GM19467 (cell line): ENCODE measurements around the gene GOLGA6L26.
"Not testable (repeated sequence)": the region's sequence is repeated elsewhere in the genome, so short reads cannot be mapped to it uniquely, and the experiment has no call there.

Experiments
- ATAC-seq: cut with Tn5 transposase; IDR thresholded peaks from one replicate; pipeline ENCODE4 v1.9.1; 2021; ENCODE audit warnings: mild to moderate bottlenecking, moderate library complexity; ENCODE audit not compliant: unreplicated experiment

The GOLGA6L26 gene, protein sequence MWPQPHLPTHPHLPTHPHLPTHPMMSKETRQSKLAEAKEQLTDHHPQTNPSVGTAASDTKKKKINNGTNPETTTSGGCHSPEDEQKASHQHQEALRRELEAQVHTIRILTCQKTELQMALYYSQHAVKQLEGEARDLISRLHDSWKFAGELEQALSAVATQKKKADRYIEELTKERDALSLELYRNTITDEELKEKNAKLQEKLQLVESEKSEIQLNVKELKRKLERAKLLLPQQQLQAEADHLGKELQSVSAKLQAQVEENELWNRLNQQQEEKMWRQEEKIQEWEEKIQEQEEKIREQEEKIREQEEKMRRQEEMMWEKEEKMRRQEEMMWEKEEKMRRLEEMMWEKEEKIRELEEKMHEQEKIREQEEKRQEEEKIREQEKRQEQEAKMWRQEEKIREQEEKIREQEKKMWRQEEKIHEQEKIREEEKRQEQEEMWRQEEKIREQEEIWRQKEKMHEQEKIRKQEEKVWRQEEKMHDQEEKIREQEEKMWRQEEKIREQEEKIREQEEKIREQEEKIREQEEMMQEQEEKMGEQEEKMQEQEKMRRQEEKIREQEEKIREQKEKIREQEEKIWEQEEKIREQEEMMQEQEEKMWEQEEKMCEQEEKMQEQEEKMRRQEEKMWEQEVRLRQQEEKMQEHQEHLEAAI

DNA sequence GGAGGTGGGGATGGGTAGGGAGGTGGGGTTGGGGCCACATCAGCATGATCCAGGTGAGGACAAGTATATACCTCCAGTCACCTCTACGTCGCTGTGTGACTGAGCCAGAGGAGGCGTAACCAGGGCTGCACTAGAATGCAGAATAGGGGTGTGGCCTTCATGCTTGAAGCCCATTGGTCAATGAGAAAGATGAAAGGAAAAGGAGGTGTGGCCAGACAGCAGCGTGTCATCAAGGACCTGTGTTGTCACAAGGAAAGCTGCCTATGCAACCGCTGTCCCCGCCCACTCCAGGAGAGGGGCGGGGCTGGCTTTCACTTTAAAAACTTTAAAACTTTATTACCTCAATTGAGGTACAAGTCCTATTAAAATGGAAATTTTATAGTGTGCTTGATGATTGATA lies at the start of gene GOLGA6L26:
Gene GOLGA6L26 (minus strand): TSS at position 101 of the 400 bp plus-strand sequence. CDS start 61 bp downstream, at position 40.
- not testable (repeated sequence) for ATAC-seq

DNA sequence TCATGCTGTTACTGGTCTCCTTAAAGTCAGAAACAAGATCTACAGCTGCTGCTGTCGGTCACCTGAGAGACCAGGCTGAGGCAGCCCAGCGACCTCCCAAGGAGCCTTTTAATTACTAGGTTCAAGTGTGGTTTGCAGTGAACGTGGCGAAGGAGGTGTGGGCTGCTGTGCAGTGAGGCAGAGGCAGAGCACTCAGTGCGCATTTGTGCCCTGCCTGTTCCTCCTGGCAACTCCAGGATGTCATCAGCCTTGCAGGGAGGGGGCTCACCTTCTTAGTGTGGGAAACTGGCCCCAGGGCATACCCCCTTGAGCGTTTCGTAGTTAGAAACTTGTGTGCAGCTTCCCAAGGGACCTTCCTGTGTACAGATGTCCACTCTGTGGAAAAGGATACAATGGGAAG lies 47.2 kb upstream of the GOLGA6L26 start:
- ATAC-seq: not testable (repeated sequence)

DNA sequence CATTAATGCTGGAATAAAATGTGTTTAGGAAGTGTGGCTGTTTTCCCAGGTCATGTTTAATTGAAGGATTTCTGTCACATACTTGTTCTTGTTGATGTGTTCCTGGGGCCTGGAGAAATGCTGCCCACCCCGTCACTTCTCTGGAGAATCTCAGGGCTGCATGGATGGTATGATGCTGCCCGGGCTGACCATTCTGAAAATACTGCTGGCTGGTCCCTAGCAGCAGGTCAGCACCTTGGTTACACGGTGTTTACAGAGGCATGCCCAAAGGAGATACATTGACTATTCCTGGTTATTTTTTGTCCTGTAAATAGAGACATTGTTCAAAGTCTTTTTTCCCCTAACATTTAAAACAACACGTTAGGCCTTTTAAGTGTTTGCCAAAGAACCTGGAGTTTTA lies 46.7 kb upstream of the GOLGA6L26 start:
- not testable (repeated sequence) for ATAC-seq

DNA sequence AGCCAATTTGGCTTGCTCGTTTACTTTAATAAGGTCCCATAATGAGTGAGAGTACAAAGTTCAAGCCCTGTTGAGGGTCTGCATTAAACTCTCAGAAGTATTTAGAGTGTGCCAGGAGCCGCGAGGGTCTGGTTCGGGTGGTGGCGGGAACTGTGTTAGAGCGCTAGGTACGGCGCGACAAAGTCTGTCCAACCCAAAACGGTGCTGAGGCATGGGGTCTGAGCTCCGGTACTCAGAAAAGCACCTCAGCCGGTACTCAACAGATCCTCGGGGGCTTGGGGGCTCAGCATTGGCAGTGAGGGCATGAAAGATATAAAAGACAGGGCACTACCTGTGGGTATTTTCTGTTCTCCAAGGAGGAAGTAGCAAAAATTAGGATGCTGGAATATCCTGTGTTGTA lies 45.0 kb upstream of the GOLGA6L26 start:
- ATAC-seq: not testable (repeated sequence)

DNA sequence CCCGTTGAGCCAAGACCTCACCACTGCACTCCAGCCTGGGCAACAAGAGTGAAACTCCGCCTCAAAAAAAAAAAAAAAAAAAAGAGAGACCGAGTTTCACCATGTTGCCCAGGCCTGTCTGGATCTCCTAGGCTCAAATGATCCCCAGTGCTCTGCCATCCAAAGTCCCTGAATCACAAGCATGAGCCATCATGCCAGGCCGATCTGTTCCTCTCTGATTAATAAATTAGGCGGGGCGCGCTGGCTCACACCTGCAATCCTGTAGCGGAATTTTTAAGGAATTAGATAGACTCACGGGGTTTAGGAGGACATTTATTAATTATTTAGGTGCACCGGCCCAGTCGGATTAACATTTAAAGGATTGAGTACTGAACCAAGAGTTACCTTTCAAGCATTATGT lies 40.2 kb upstream of the GOLGA6L26 start:
- not testable (repeated sequence) for ATAC-seq

DNA sequence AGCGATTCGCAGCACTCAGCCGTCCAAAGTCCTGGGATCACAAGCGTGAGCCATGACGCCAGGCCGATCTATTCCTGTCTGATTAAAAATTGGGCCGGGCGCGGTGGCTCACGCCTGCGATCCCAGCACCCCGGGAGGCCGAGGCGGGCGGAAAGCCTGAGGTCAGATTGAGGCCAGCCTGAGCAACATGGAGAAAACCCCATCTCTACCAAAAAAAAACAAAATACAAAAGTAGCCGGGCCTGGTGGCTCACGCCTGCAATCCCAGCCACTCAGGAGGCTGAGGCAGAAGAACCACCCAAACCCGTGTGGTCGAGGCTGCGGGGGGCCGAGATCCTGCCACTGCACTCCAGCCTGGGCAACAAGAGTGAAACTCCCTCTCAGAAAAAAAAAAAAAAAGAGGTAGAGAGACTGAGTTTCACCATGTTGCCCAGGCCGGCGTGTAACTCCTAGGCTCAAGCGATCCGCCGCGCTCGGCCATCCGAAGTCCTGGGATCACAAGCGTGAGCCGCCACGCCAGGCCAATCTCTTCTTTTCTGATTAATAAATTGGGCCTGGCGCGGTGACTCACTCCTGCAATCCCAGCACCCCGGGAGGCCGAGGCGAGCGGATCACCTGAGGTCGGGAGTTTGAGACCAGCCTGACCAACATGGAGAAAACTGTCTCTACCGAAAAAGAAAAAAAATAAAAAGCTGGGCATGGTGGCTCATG lies 39.0 kb upstream of the GOLGA6L26 start:
- ATAC-seq: not testable (repeated sequence)

DNA sequence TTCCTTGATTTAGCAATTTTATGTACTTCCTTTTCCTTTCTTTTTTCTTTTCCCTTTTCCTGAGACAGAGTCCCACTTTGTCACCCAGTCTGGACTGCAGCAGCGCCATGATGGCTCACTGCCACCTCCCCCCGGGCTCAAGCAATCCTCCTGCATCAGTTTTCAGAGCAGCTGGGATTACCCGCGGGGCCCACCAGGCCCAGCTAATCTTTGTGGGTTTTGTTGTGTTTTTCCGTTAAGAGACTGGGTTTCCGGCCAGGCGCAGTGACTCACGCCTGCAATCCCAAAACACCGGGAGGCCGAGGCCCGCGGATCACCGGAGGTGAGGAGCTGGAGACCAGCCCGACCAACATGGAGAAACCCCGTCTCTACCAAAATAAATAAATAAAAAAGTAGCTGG lies 38.3 kb upstream of the GOLGA6L26 start:
- no peak for ATAC-seq

DNA sequence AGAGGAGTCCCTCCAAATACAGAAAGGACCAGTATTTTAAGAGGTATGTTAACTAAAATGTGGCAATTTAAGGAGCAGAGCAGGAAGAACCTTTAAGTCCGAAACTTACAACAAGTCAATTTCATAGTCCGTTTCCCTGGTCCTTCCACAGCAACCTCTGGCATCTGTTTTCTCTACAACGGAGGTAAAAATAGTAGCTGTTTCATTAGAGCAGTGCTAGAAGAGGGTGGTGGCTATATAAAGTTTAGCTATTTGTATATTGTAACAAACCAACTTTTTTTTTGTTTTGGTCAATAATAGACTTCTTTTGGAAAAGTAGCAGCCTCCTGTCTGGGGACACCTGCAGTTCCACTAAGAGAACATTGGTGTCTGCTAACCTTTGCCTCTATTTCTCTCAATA lies 37.9 kb upstream of the GOLGA6L26 start:
- not testable (repeated sequence) for ATAC-seq

DNA sequence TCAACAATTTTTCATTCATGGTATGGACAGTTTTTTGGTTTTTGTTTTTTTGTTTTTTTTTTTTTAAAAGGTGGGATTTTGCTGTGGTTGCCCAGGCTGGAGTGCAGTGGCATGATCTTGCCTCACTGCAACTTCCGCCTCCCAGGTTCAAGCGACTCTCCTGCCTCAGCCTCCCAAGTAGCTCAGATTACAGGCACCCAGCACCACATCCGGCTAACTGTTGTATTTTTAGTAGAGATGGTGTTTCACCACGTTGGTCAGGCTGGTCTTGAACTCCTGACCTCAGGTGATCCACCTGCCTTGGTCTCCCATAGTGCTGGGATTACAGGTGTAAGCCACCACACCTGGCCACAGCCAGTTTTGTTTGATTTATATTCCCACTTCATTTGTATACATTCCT lies 37.1 kb upstream of the GOLGA6L26 start:
- ATAC-seq: not testable (repeated sequence)

DNA sequence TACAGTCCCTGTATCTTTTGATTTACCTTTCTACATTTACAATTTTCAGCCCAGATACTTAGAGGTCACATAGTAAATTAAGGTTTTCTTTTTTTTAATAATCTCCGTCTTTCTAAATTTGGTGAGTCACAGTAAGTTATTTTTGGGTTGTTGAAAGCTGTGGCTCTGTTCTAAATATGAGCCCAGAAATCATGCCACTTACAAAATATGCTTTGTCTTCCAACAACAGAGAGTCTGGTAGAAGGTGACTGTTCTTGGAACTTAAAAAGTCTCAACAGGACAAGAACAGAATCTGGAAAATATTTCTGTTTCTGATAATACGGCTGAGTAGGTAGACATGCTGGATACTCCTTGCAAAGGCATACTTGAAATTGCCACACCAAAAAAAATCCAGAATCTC lies 36.6 kb upstream of the GOLGA6L26 start:
- ATAC-seq: no peak

DNA sequence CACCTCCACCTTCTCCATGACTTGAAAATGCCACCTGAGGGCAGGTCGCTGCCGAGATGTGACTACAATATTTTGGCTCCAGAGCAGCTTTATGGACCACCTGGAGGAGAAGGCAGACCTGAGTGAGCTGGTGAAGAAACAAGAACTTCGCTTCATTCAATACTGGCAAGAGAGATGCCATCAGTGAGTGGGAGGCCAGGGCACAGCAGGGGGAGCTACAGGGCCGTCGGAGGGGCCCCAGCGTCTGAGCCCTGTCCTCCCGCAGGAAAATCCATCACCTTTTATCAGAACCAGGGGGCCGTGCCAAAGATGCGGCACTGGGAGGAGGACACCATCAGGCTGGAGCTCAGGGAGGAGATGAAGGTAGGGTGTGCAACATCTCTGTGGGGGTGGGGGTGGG lies 30.3 kb upstream of the GOLGA6L26 start:
- not testable (repeated sequence) for ATAC-seq

DNA sequence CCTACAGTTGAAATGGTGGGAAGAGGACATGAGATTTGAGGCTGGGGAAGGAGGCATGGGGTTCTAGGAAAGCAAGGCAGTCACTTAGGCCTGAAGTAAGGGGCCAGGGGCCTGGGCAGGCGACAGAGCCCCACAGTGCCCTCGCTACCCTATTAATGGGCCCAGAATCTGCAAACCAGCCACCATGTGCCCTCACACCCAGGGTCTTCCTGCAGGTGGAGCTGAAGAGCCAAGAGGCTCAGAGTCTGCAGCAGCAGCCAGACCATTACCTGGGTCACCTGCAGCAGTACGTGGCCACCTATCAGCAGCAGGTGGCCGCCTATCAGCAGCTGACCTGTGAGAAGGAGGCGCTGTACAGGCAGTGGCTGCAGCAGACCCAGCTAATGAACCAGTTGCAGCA lies 28.6 kb upstream of the GOLGA6L26 start:
- ATAC-seq: not testable (repeated sequence)

DNA sequence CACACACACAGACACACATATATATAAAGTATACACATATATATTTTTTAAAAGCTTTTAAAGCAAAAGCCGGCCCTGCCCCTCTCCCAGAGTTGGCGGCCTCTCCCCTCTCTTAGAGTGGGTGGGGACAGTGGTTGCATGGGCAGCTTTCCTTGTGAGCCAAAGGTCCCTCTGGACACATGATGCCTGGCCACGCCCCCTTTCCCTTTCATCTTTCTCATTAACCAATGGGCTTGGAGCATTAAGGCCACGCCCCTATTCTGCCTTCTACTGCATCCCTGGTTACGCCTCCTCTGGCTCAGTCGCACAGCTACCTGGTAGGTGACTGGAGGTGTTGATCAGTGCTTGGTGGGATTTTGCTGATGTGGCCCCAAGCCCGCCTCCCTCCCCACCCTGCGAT lies 20.5 kb upstream of the GOLGA6L26 start, which contains the start of gene GOLGA8S:
Gene GOLGA8S (plus strand): TSS at position 301 of the 400 bp plus-strand sequence. CDS start 62 bp downstream, at position 363.
- not testable (repeated sequence) for ATAC-seq

DNA sequence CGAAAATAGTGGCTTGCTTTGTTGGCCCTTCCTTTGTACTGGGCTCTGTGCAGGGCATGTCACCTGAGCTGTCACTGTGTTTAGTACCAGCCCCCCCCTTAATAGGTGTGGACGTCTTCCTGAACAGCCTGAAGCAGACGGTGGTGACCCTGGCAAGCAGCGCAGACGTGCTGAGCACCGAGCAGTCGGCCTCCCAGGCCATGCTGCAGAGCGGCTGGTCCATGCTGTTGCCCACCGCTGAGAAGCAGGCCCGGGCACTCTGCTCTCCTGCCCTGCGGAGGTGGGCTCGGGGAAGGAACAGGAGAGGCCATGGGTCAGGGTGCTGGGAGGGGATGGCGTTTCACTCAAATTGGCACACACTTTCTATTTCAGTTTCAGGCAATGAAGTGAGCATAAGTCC lies 22.8 kb downstream of the GOLGA6L26 start:
- ATAC-seq: not testable (repeated sequence)

DNA sequence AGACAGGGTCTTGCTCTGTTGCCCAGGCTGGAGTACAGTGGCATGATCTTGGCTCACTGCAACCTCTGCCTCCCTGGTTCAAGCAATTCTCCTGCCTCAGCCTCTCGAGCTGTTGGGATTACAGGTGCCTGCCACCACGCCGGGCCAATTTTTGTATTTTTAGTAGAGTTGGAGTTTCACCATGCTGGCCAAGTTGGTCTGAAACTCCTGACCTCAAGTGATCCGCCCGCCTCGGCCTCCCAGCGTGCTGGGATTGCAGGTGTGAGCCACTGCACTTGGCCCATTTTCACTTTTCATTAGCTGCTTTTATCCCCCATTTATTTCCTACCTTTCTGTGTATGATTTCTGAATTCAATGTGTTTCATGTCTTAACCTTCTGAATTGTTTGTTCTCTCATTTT lies 28.1 kb downstream of the GOLGA6L26 start:
- not testable (repeated sequence) for ATAC-seq

DNA sequence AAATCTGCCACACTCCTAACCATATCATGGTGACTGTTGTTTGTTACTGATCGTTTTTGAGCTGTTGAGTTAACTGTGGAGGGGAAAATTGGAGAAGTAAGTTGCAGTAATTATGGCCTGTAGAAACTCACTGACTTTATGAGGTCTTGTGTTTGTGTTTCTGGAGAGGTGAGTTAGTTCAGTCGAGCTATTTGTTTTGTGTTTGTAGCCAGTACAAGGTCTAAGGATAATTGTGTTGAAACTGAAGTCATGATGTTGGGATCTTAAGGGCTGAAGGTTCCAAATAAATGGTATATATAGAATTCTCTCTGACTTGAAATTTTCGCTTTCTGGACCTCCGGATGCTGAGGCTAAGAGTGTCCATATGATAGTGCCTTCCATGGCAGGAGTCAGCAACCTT lies 29.2 kb downstream of the GOLGA6L26 start:
- not testable (repeated sequence) for ATAC-seq

DNA sequence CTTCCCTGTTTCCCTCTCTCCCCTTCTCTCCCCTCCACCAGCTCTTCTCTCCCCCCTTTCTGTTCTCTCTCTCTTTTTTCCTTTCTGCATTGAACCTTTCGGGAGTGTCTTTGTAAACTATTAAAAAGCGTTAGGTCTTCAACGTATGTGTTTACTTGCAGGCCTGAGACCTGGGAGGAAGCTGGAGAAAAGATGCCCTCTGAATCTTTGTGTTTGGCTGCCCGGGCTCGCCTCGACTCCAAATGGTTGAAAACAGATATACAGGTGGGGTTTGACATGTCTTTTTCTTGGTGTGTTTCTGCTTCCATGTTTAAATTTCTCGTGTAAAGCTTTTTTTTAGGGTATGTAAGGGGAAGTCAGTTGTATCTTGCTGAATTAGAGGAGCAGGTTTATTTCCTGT lies 29.7 kb downstream of the GOLGA6L26 start:
- ATAC-seq: not testable (repeated sequence)

DNA sequence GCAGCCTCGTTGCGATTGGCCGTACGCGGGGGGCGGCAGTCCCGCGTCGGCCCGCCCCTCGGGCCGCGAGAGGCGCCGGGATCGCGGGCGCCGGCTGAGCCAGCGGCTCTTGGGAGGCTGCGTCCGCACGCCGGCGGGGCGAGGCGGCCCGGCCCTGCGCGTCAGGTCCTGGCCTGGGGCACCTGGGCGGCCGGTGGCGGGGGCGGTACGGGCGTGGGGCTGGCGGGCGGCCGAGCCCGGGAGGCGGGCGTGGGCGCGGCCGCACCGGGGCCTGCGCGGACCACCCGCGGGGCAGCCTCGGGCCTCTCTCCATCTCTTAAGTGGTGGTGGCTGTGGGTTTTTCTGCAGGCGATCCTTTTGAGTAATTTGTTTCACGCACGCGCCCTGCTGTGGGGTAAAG lies 30.3 kb downstream of the GOLGA6L26 start:
- peak; percentile 9 for ATAC-seq

DNA sequence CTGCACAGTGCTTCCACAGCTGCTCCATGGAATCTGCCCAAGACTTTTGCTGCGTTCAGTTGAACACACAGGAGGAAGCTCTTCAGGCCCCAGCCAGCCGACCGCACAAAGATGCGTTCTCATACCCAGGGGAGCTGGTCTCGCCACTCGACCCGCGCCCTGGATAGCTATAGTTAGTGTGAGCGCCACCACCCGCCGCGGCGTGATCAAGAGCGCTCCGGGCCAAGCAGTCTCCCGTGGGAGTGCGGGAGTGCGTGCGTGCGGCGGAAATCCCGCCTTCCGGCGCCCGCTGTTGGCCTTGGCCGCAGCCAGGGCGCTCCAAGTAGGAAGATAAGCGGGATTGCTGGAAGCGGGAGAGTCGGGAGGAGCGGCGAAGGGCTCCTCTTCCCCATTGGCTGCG lies 30.8 kb downstream of the GOLGA6L26 start:
- ATAC-seq: peak; percentile 74
